GM12872 (cell line): ENCODE measurements around the gene EPC2.
A peak's percentile ranks its signal among the peaks of the same experiment; 100 is the strongest.

Experiments used
- CTCF ChIP-seq: IDR thresholded peaks from 3 replicates; pipeline ENCODE4 v1.5.1; 2011; ENCODE audit warnings: low read depth, mild to moderate bottlenecking, low read length, moderate library complexity; ENCODE audit not compliant: insufficient read depth

EPC2 gene

GRCh38 chr2:148667113-148667836 lies 22.7 kb downstream of the EPC2 start:
- no peak for TF ChIP-seq CTCF

GRCh38 chr2:148670773-148671172 lies 26.2 kb downstream of the EPC2 start:
- TF ChIP-seq CTCF, result no peak

GRCh38 chr2:148674063-148675020 lies 29.8 kb downstream of the EPC2 start:
- peak; percentile 76 for TF ChIP-seq CTCF

- no peak for TF ChIP-seq CTCF
These were observed 31.2 kb downstream of the EPC2 start for GRCh38 chr2:148675708-148676107.

GRCh38 chr2:148680462-148680861 lies 35.9 kb downstream of the EPC2 start:
- no peak for TF ChIP-seq CTCF

GRCh38 chr2:148681443-148681842 lies 36.9 kb downstream of the EPC2 start:
- TF ChIP-seq CTCF, result no peak

GRCh38 chr2:148684507-148684906 lies 40.0 kb downstream of the EPC2 start:
- no peak for TF ChIP-seq CTCF
